ENCODE results near the gene SLC25A28.

Gene SLC25A28

DNA sequence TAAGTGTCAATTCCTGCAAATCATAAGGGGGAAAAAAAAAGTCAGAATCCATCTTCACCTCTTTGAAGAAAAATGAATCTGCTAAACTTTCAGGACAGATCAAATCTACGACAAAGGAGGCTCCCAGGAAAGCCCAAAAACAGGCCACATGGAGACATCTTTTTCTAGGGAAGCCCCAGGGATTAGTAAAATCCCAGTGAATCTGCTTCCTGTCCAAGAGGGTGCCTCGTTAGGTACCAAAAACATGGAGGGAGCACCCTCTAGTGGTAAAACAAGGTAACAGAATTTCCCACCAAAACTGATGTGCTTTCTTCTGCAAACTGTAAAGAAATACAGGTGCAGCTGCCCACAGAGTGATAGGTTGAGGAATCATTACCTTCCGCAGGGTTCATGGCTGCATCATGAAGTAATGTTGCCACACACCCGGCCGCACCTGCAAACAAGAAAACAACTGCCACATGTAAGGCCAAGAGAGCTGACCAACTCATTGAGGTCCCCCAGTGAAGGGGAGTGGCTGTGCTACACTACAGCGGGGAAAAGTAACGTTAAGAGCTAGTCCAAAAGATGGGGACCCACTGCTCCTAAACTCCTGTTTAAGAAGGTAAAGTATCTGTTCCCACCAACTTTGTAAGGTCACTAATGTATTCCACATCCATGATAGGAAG, 7.9 kb downstream of the SLC25A28 start:
- H3K27ac ChIP-seq (replicated peaks), result no peak overlapping the region
- peak in 1 of 2 experiments; percentile 51 for DNase-seq (ENCODE audit: low read depth in 1 of 2, low spot score in 1 of 2)
- no peak for TF ChIP-seq GABPA (IDR thresholded peaks at IDR 0.05; ENCODE audit: low read depth)
- TF ChIP-seq, protein P1, sequence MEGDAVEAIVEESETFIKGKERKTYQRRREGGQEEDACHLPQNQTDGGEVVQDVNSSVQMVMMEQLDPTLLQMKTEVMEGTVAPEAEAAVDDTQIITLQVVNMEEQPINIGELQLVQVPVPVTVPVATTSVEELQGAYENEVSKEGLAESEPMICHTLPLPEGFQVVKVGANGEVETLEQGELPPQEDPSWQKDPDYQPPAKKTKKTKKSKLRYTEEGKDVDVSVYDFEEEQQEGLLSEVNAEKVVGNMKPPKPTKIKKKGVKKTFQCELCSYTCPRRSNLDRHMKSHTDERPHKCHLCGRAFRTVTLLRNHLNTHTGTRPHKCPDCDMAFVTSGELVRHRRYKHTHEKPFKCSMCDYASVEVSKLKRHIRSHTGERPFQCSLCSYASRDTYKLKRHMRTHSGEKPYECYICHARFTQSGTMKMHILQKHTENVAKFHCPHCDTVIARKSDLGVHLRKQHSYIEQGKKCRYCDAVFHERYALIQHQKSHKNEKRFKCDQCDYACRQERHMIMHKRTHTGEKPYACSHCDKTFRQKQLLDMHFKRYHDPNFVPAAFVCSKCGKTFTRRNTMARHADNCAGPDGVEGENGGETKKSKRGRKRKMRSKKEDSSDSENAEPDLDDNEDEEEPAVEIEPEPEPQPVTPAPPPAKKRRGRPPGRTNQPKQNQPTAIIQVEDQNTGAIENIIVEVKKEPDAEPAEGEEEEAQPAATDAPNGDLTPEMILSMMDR (IDR thresholded peaks at IDR 0.05; ENCODE audit: insufficient read depth, low read length), result peak; percentile 68
- TF ChIP-seq POLR2AphosphoS5 (IDR thresholded peaks at IDR 0.05; ENCODE audit: low read depth), result no peak
- H3K27me3 ChIP-seq (ENCODE audit: insufficient read depth, poor library complexity, severe bottlenecking), result no peaks in the 10 kb centered on the region
- H3K4me3 ChIP-seq (replicated peaks; ENCODE audit: insufficient read depth, low read length), result no peak overlapping the region

DNA sequence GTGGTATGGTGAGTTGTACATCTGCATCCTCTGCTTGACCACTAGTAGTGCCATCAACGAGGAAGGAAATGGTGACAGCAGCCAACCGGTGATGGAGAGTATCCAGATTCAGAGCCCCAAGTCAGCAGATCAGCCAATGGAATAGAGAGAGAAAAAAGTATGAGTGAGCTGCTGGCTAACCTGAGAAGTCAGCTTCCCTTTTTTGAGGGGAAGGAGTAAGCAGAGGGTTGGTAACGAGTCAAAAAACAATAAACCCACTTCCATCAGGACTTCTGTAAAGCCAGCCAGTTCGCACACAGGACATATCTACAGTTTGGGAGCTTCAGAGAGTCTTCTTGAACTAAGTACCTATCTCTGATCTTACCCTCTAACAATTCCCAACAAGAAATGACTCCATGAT, 8.9 kb downstream of the SLC25A28 start:
- TF ChIP-seq SPI1 (IDR thresholded peaks at IDR 0.05; ENCODE audit: borderline replicate concordance, low read depth) (no peak), POLR2AphosphoS5 (IDR thresholded peaks at IDR 0.05; ENCODE audit: low read depth) (no peak), GABPA (IDR thresholded peaks at IDR 0.05; ENCODE audit: low read depth) (no peak)
- TF ChIP-seq, protein P1 (IDR thresholded peaks at IDR 0.05; ENCODE audit: insufficient read depth, low read length), result no peak
- TF ChIP-seq, protein P2, sequence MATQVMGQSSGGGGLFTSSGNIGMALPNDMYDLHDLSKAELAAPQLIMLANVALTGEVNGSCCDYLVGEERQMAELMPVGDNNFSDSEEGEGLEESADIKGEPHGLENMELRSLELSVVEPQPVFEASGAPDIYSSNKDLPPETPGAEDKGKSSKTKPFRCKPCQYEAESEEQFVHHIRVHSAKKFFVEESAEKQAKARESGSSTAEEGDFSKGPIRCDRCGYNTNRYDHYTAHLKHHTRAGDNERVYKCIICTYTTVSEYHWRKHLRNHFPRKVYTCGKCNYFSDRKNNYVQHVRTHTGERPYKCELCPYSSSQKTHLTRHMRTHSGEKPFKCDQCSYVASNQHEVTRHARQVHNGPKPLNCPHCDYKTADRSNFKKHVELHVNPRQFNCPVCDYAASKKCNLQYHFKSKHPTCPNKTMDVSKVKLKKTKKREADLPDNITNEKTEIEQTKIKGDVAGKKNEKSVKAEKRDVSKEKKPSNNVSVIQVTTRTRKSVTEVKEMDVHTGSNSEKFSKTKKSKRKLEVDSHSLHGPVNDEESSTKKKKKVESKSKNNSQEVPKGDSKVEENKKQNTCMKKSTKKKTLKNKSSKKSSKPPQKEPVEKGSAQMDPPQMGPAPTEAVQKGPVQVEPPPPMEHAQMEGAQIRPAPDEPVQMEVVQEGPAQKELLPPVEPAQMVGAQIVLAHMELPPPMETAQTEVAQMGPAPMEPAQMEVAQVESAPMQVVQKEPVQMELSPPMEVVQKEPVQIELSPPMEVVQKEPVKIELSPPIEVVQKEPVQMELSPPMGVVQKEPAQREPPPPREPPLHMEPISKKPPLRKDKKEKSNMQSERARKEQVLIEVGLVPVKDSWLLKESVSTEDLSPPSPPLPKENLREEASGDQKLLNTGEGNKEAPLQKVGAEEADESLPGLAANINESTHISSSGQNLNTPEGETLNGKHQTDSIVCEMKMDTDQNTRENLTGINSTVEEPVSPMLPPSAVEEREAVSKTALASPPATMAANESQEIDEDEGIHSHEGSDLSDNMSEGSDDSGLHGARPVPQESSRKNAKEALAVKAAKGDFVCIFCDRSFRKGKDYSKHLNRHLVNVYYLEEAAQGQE (IDR thresholded peaks at IDR 0.05; ENCODE audit: insufficient replicate concordance, low read depth), result no peak
- no peak for DNase-seq (ENCODE audit: low read depth in 1 of 2, low spot score in 1 of 2)
- Histone ChIP-seq H3K4me3 (replicated peaks; ENCODE audit: insufficient read depth, low read length) (no peak overlapping the region), H3K27me3 (ENCODE audit: insufficient read depth, poor library complexity, severe bottlenecking) (no peaks in the 10 kb centered on the region), H3K27ac (replicated peaks) (no peak overlapping the region)

DNA sequence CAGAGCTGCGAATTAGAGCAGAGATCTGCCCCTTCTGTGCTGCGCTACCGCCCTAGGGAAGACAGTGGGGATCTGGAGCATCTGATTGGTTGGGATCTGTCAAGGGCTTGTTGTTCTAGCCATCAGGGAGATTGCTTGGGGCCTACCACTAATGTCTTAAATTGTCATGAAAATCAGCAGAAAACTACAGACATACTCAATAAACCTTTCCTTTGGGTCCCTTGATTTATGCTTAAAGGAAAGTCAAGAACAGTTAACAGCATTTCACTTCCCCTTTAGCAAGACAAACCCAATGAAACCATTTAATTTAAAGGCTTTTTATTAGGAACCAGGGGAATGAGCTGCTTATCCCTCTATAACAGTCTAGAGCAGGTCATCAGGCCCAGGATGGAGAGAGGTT, 10.0 kb downstream of the SLC25A28 start:
- no peaks in the 10 kb centered on the region for H3K27me3 ChIP-seq (ENCODE audit: insufficient read depth, poor library complexity, severe bottlenecking)
- no peak overlapping the region for H3K4me3 ChIP-seq (replicated peaks; ENCODE audit: insufficient read depth, low read length)
- H3K27ac ChIP-seq (replicated peaks), result no peak overlapping the region
- DNase-seq (ENCODE audit: low read depth in 1 of 2, low spot score in 1 of 2), result no peak
- TF ChIP-seq, protein P2 (IDR thresholded peaks at IDR 0.05; ENCODE audit: insufficient replicate concordance, low read depth), result no peak
- TF ChIP-seq SPI1 (IDR thresholded peaks at IDR 0.05; ENCODE audit: borderline replicate concordance, low read depth) (peak; percentile 26), POLR2AphosphoS5 (IDR thresholded peaks at IDR 0.05; ENCODE audit: low read depth) (no peak)
- TF ChIP-seq, protein P1 (IDR thresholded peaks at IDR 0.05; ENCODE audit: insufficient read depth, low read length), result no peak

DNA sequence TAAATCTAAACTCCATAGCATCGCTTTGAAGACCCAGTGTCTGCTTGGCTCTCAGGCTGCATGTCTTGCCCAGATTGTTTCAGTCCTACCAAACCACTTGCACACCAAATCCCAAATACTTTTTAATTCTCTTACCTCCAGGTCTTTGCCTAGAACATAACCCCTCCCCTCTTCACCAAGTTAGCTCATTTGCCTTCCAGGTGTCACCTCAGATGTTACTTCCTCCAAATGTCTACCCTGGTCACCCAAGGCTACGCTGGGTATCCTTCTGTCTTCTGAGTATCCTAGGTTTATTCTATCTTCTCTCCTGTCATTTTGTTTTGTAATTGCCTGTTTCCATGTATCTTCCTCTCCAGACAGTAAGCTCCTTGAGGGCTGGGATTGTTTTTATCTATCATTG, 11.1 kb downstream of the SLC25A28 start:
- no peaks in the 10 kb centered on the region for H3K27me3 ChIP-seq (ENCODE audit: insufficient read depth, poor library complexity, severe bottlenecking)
- no peak for TF ChIP-seq GABPA (IDR thresholded peaks at IDR 0.05; ENCODE audit: low read depth)
- TF ChIP-seq POLR2AphosphoS5 (IDR thresholded peaks at IDR 0.05; ENCODE audit: low read depth), result no peak
- TF ChIP-seq, protein P1 (IDR thresholded peaks at IDR 0.05; ENCODE audit: insufficient read depth, low read length), result no peak
- TF ChIP-seq, protein P2 (IDR thresholded peaks at IDR 0.05; ENCODE audit: insufficient replicate concordance, low read depth), result no peak
- no peak for TF ChIP-seq SPI1 (IDR thresholded peaks at IDR 0.05; ENCODE audit: borderline replicate concordance, low read depth)
- DNase-seq (ENCODE audit: low read depth in 1 of 2, low spot score in 1 of 2), result no peak
- H3K4me3 ChIP-seq (replicated peaks; ENCODE audit: insufficient read depth, low read length), result no peak overlapping the region
- no peak overlapping the region for H3K27ac ChIP-seq (replicated peaks)

All from HL-60 (cell line).